Measurements from ENCODE around the gene FAM83F.

GRCh38 chr22:40009951-40010671 is 15.4 kb downstream of the FAM83F start:
- TF ChIP-seq, protein P1, sequence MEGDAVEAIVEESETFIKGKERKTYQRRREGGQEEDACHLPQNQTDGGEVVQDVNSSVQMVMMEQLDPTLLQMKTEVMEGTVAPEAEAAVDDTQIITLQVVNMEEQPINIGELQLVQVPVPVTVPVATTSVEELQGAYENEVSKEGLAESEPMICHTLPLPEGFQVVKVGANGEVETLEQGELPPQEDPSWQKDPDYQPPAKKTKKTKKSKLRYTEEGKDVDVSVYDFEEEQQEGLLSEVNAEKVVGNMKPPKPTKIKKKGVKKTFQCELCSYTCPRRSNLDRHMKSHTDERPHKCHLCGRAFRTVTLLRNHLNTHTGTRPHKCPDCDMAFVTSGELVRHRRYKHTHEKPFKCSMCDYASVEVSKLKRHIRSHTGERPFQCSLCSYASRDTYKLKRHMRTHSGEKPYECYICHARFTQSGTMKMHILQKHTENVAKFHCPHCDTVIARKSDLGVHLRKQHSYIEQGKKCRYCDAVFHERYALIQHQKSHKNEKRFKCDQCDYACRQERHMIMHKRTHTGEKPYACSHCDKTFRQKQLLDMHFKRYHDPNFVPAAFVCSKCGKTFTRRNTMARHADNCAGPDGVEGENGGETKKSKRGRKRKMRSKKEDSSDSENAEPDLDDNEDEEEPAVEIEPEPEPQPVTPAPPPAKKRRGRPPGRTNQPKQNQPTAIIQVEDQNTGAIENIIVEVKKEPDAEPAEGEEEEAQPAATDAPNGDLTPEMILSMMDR (conservative IDR thresholded peaks at IDR 0.05 in 1 of 2, IDR thresholded peaks at IDR 0.05 in 1 of 2; ENCODE audit: extremely low read depth in 1 of 2, insufficient read depth in 1 of 2, low read depth in 1 of 2, low read length in 2 of 2): no peak
- TF ChIP-seq EZH2 (IDR thresholded peaks at IDR 0.05; ENCODE audit: borderline replicate concordance, low read length): no peak
